Activated gamma-delta T cell treated with Interleukin-2 at 50 U/mL for 16 hours (primary cell): Measurements from ENCODE around the gene RELB.

Experiments
- DNase-seq: peaks from one replicate; pipeline ENCODE4 v3.0.0-alpha.2; 2020

RELB gene

GRCh38 chr19:45087531-45087930 is 86.3 kb downstream of the RELB start:
- DNase-seq: peak; percentile 76
